K562 (cell line): ENCODE measurements around the gene CDKN2C. TPM values are rescaled to one million over a fixed set of nuclear protein-coding genes. Genes with fewer than 3 reads are reported as not detected.

Source experiments
- ATF6 ChIP-seq: sonication (generic); formaldehyde crosslinking; IDR thresholded peaks from 2 replicates; pipeline ENCODE4 v1.4.0; 2020; ENCODE audit warnings: mild to moderate bottlenecking, missing genetic modification reagents
- CBFA2T3 ChIP-seq: fragments of 450-650 bp; IDR thresholded peaks from 2 replicates; pipeline ENCODE4 v1.6.1; 2017
- DMBX1 ChIP-seq: fragments of 250-450 bp; sonication (Bioruptor Pico); IDR thresholded peaks from 2 replicates; pipeline ENCODE4 v1.8.0; 2022; ENCODE audit warnings: inconsistent platforms, mild to moderate bottlenecking, moderate library complexity, borderline replicate concordance
- GTF2F1 ChIP-seq: IDR thresholded peaks from 2 replicates; pipeline ENCODE4 v1.6.1; 2011; ENCODE audit warnings: low read depth, low read length, improper control_type of control experiment
- GTF3C2 ChIP-seq: IDR thresholded peaks from 3 replicates; pipeline ENCODE4 v1.6.1; 2011; ENCODE audit warnings: borderline replicate concordance, mild to moderate bottlenecking, moderate library complexity; ENCODE audit not compliant: insufficient read length; ENCODE audit errors: extremely low read depth
- JUNB ChIP-seq: fragments of 450-650 bp; formaldehyde crosslinking; conservative IDR thresholded peaks from 2 replicates; pipeline ENCODE4 v1.4.0; 2020; ENCODE audit warnings: mild to moderate bottlenecking
- KLF13 ChIP-seq: fragments of 450-650 bp; IDR thresholded peaks from 2 replicates; pipeline ENCODE4 v1.6.1; 2016; ENCODE audit warnings: missing genetic modification characterization, low read depth, mild to moderate bottlenecking, missing compliant biosample characterization, moderate library complexity, borderline replicate concordance
- KLF6 ChIP-seq: fragments of 250-450 bp; sonication (Bioruptor Pico); IDR thresholded peaks from 2 replicates; pipeline ENCODE4 v1.4.0; 2020; ENCODE audit warnings: mild to moderate bottlenecking, moderate library complexity, borderline replicate concordance
- LCOR ChIP-seq: sonication (generic); formaldehyde crosslinking; IDR thresholded peaks from 2 replicates; pipeline ENCODE4 v1.8.0; 2022; ENCODE audit warnings: mild to moderate bottlenecking, missing genetic modification reagents
- NUFIP1 ChIP-seq: fragments of 450-650 bp; IDR thresholded peaks from 2 replicates; pipeline ENCODE4 v1.6.1; 2018; ENCODE audit not compliant: partially characterized antibody
- SIN3A ChIP-seq, 2 experiments: fragments of 150-350 bp in 1 of 2; IDR thresholded peaks; 2 replicates each; pipeline ENCODE4 v1.6.1; 2011 to 2016; ENCODE audit warnings: borderline replicate concordance in 2 of 2, low read depth in 2 of 2, low read length in 2 of 2, mild to moderate bottlenecking in 2 of 2, moderate library complexity in 2 of 2; ENCODE audit not compliant: control insufficient read depth in 1 of 2
- TCF3 ChIP-seq: sonication (generic); formaldehyde crosslinking; IDR thresholded peaks from 2 replicates; pipeline ENCODE4 v1.4.0; 2020; ENCODE audit warnings: mild to moderate bottlenecking, missing genetic modification reagents
- TEAD4 ChIP-seq, 2 experiments: sonication (generic) in 1 of 2; formaldehyde crosslinking in 1 of 2; IDR thresholded peaks; 2 replicates each; pipeline versions ENCODE4 v1.6.1 to v1.8.0; 2012 to 2022; ENCODE audit warnings: borderline replicate concordance in 1 of 2, inconsistent platforms in 1 of 2, low read length in 1 of 2, mild to moderate bottlenecking in 1 of 2, missing genetic modification reagents in 1 of 2
- TGIF2 ChIP-seq: sonication (generic); formaldehyde crosslinking; IDR thresholded peaks from 2 replicates; pipeline ENCODE4 v1.8.1; 2022; ENCODE audit warnings: mild to moderate bottlenecking, missing genetic modification reagents, moderate library complexity
- U2AF1 ChIP-seq: fragments of 200-400 bp; formaldehyde crosslinking; optimal IDR thresholded peaks from 2 replicates; pipeline ENCODE3; 2017; ENCODE audit warnings: mild to moderate bottlenecking, low read depth, low read length, moderate library complexity
- ZBTB8A ChIP-seq: fragments of 450-650 bp; IDR thresholded peaks from 2 replicates; pipeline ENCODE4 v1.6.1; 2018; ENCODE audit warnings: mild to moderate bottlenecking, moderate library complexity; ENCODE audit not compliant: partially characterized antibody
- ZNF408 ChIP-seq: fragments of 250-450 bp; sonication (Bioruptor Pico); IDR thresholded peaks from 2 replicates; pipeline ENCODE4 v1.4.0; 2020; ENCODE audit warnings: low read depth, mild to moderate bottlenecking, moderate library complexity
- polyA plus RNA-seq, 8 experiments: library from polyadenylated mRNA; depleted of rRNA in 4 of 8; stranded (reverse) in 5 of 8; unstranded in 3 of 8; fragments of >200 nt; fragmentation: Nextera tagmentation in 2 of 8; fragmentation: Illumina TruSeq in 1 of 8; extraction: Ambion mirVana in 2 of 8; extraction: Trizol in 1 of 8; gene quantifications; 2 replicates each; pipeline versions ENCODE4 v1.2.1 to v1.2.3, GENCODE V29; 2011 to 2014; ENCODE audit warnings: inconsistent platforms in 1 of 8, missing spikeins in 1 of 8
- total RNA-seq, 7 experiments: library from RNA; depleted of rRNA in 6 of 7; stranded (reverse); fragments of >200 nt in 6 of 7; fragmentation: Illumina TruSeq in 2 of 7; extraction: Trizol in 2 of 7; gene quantifications; 2 replicates each; pipeline versions ENCODE4 v1.2.1 to v1.2.3, GENCODE V29; 2011 to 2021; ENCODE audit warnings: low replicate concordance in 1 of 7

Gene CDKN2C
- total and polyA plus RNA-seq, 9 of the 15 experiments (the other 6 are each of a cell fraction or from before 2014, with no cell fraction given), result 11.9 to 74.3 (median 45.9) TPM

GRCh38 chr1:50978852-50979781 lies 9.1 kb downstream of the CDKN2C start (continued):
- TF ChIP-seq GTF2F1, result no peak
- TF ChIP-seq ATF6 (CRISPR knock-in tag), result no peak
- no peak for TF ChIP-seq KLF13 (tag)
- TF ChIP-seq TCF3 (CRISPR knock-in tag), result no peak
- no peak for TF ChIP-seq KLF6
- TF ChIP-seq U2AF1, result no peak
- no peak for TF ChIP-seq DMBX1 (CRISPR knock-in tag)
- TF ChIP-seq ZNF408 (CRISPR knock-in tag), result no peak
- no peak for TF ChIP-seq TEAD4 (IDR thresholded peaks at IDR 0.05; ENCODE audit: low read length)
- TF ChIP-seq TEAD4 (CRISPR knock-in tag; IDR thresholded peaks at IDR 0.05; ENCODE audit: borderline replicate concordance), result no peak
- no peak for TF ChIP-seq CBFA2T3
- TF ChIP-seq GTF3C2, result no peak
- TF ChIP-seq TGIF2 (CRISPR knock-in tag), result no peak
- TF ChIP-seq ZBTB8A, result no peak
- no peak for TF ChIP-seq SIN3A (IDR thresholded peaks at IDR 0.05; ENCODE audit: borderline replicate concordance in 2 of 2, control insufficient read depth in 1 of 2, low read depth in 2 of 2, low read length in 2 of 2)
- TF ChIP-seq JUNB (CRISPR knock-in tag), result no peak
- TF ChIP-seq NUFIP1, result no peak
- TF ChIP-seq LCOR (CRISPR knock-in tag), result no peak
